A673 (cell line): ENCODE measurements around the gene LPO.

Experiments used
- CTCF ChIP-seq: fragments of 300-800, 200-600 bp; sonication (generic); conservative IDR thresholded peaks from 2 replicates; pipeline ENCODE4 v1.5.1; 2017; ENCODE audit warnings: low read depth, mild to moderate bottlenecking, antibody characterized with exemption, low read length, moderate library complexity, mixed read lengths
- EZH2 ChIP-seq: fragments of 200-600 bp; sonication (generic); IDR thresholded peaks from 2 replicates; pipeline ENCODE4 v1.6.1; 2017; ENCODE audit warnings: borderline replicate concordance, low read depth, mild to moderate bottlenecking, mixed read lengths, antibody characterized with exemption, low read length; ENCODE audit not compliant: poor library complexity, severe bottlenecking

- TF ChIP-seq CTCF (no peak), EZH2 (no peak)
Observed at GRCh38 chr17:58309918-58310259, 71.5 kb downstream of the LPO start.
